MM.1S (cell line): ENCODE data around the gene BSX.

ENCODE experiments used
- DNase-seq: peaks from one replicate; pipeline ENCODE4 v3.0.0-alpha.2; 2015
- H2AFZ ChIP-seq: fragments of 300-600 bp; sonication (generic); 2 replicates; pipeline ENCODE4 v1.6.0; 2016; ENCODE audit warnings: antibody characterized with exemption, low read length
- H3F3A ChIP-seq: fragments of 300-600 bp; sonication (generic); 2 replicates; pipeline ENCODE4 v1.6.1; 2016; ENCODE audit warnings: mild to moderate bottlenecking, antibody characterized with exemption, low read length, moderate library complexity, mixed read lengths; ENCODE audit not compliant: insufficient read depth
- H3K27ac ChIP-seq: fragments of 300-600 bp; sonication (generic); 2 replicates; pipeline ENCODE4 v1.5.1; 2016; ENCODE audit warnings: mild to moderate bottlenecking, low read length
- H3K27me3 ChIP-seq: fragments of 300-600 bp; sonication (generic); replicated peaks from 2 replicates; pipeline ENCODE4 v1.6.0; 2016; ENCODE audit warnings: low read length; ENCODE audit not compliant: insufficient read depth
- H3K36me3 ChIP-seq: fragments of 300-600 bp; sonication (generic); replicated peaks from 2 replicates; pipeline ENCODE4 v1.6.1; 2016; ENCODE audit warnings: mild to moderate bottlenecking, low read length, mixed read lengths; ENCODE audit not compliant: insufficient read depth
- H3K4me1 ChIP-seq: fragments of 300-600 bp; sonication (generic); 2 replicates; pipeline ENCODE4 v1.6.1; 2016; ENCODE audit warnings: low read length, mixed read lengths
- H3K4me2 ChIP-seq: fragments of 300-600 bp; sonication (generic); 2 replicates; pipeline ENCODE4 v1.6.0; 2016; ENCODE audit warnings: low read depth, low read length
- H3K4me3 ChIP-seq: fragments of 300-600 bp; sonication (generic); 2 replicates; pipeline ENCODE4 v1.5.1; 2016; ENCODE audit warnings: low read length, mixed read lengths
- H3K79me2 ChIP-seq: fragments of 300-600 bp; sonication (generic); 2 replicates; pipeline ENCODE4 v1.6.1; 2016; ENCODE audit warnings: mixed run types, low read length, mixed read lengths
- H3K9ac ChIP-seq: fragments of 300-600 bp; sonication (generic); 2 replicates; pipeline ENCODE4 v1.6.1; 2016; ENCODE audit warnings: low read length, mixed read lengths
- H3K9me2 ChIP-seq: fragments of 300-600 bp; sonication (generic); replicated peaks from 2 replicates; pipeline ENCODE4 v1.6.1; 2016; ENCODE audit warnings: mild to moderate bottlenecking, low read length, mixed read lengths; ENCODE audit not compliant: insufficient read depth
- H3K9me3 ChIP-seq: fragments of 300-600 bp; sonication (generic); replicated peaks from 2 replicates; pipeline ENCODE4 v1.6.1; 2016; ENCODE audit warnings: mild to moderate bottlenecking, low read length, mixed read lengths; ENCODE audit not compliant: insufficient read depth
- H4K20me1 ChIP-seq: fragments of 300-600 bp; sonication (generic); 2 replicates; pipeline ENCODE4 v1.6.1; 2016; ENCODE audit warnings: mild to moderate bottlenecking, low read length, moderate library complexity, mixed read lengths; ENCODE audit not compliant: insufficient read depth
- EZH2 ChIP-seq: fragments of 300-600 bp; sonication (generic); optimal IDR thresholded peaks from 2 replicates; pipeline ENCODE3; 2017; ENCODE audit warnings: low read depth, mild to moderate bottlenecking, antibody characterized with exemption, low read length, mixed read lengths
- EZH2phosphoT487 ChIP-seq: fragments of 300-600 bp; sonication (generic); IDR thresholded peaks from 2 replicates; pipeline ENCODE4 v1.6.1; 2018; ENCODE audit warnings: antibody characterized with exemption, low read length
- TF ChIP-seq, protein P1 (sequence below): fragments of 300-600 bp; sonication (generic); IDR thresholded peaks from 2 replicates; pipeline ENCODE4 v1.5.1; 2016; ENCODE audit warnings: antibody characterized with exemption, low read length, mixed read lengths

The BSX gene

DNA sequence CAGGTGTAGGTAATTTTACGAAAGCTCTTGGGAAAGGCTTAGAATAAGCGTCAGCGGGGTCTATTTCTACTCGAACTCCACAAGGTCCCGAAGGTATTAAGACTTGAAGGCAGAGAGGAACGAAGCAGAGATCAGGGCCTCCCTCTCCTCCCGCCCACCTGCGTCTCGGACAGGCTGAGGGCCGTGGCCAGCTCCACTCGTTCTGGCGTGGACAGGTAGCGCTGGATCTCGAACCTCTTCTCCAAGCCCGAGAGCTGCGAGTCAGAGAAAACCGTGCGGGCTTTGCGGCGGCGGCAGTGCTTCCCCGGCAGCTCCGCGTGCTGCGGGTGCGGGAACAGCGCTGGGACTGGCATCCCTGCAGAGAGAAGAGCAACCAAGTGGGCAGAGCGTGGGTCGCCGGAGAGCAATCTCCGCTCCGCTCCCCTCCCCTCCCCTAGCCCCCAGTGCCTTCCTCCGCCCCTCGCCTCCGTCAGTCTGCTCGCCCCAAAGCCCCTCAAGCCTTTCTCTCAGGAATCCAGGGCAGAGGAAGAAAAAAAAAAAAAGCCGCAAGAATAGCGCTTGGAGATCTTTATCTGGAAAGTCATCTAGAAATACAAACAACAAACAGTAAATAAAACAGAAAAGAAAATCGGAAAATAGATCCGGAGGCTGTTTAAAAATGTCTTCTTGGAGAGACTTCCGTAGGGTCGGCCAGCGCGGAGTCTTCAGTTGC is 2.4 kb downstream of the BSX start:
- Histone ChIP-seq H3K27me3 (peaks cover 71% of the 10 kb centered on the region), H3K9me3 (no peaks in the 10 kb centered on the region), H3K4me1 (0 out of 2 replicates have a peak, but pooled peaks cover 3% of the 10 kb centered on the region), H3K9me2 (no peaks in the 10 kb centered on the region), H3K27ac (no peak overlapping the region), H4K20me1 (no peaks in the 10 kb centered on the region), H3K4me3 (no peak overlapping the region), H3K36me3 (no peaks in the 10 kb centered on the region), H2AFZ (no peak overlapping the region), H3K79me2 (no peaks in the 10 kb centered on the region), H3K4me2 (no peak overlapping the region), H3F3A (no peaks in the 10 kb centered on the region), H3K9ac (no peak overlapping the region)
- no peak for TF ChIP-seq EZH2
- TF ChIP-seq EZH2phosphoT487, result no peak
- TF ChIP-seq, protein P1, sequence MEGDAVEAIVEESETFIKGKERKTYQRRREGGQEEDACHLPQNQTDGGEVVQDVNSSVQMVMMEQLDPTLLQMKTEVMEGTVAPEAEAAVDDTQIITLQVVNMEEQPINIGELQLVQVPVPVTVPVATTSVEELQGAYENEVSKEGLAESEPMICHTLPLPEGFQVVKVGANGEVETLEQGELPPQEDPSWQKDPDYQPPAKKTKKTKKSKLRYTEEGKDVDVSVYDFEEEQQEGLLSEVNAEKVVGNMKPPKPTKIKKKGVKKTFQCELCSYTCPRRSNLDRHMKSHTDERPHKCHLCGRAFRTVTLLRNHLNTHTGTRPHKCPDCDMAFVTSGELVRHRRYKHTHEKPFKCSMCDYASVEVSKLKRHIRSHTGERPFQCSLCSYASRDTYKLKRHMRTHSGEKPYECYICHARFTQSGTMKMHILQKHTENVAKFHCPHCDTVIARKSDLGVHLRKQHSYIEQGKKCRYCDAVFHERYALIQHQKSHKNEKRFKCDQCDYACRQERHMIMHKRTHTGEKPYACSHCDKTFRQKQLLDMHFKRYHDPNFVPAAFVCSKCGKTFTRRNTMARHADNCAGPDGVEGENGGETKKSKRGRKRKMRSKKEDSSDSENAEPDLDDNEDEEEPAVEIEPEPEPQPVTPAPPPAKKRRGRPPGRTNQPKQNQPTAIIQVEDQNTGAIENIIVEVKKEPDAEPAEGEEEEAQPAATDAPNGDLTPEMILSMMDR, result no peak
- no peak for DNase-seq

GRCh38 chr11:122978299-122978620 is 3.4 kb downstream of the BSX start:
- no peak for TF ChIP-seq EZH2phosphoT487
- TF ChIP-seq, protein P1, result no peak
- no peak for TF ChIP-seq EZH2
- no peaks in the 10 kb centered on the region for H3K9me3 ChIP-seq
- 0 out of 2 replicates have a peak, but pooled peaks cover 3% of the 10 kb centered on the region for H3K4me1 ChIP-seq
- H3K27ac ChIP-seq, result no peak overlapping the region
- no peaks in the 10 kb centered on the region for H3K79me2 ChIP-seq
- no peaks in the 10 kb centered on the region for H3K36me3 ChIP-seq
- H3K9ac ChIP-seq, result no peak overlapping the region
- H4K20me1 ChIP-seq, result no peaks in the 10 kb centered on the region
- H3K4me3 ChIP-seq, result no peak overlapping the region
- DNase-seq, result no peak
- H3K27me3 ChIP-seq, result peaks cover 65% of the 10 kb centered on the region
- no peaks in the 10 kb centered on the region for H3K9me2 ChIP-seq
- no peak overlapping the region for H3K4me2 ChIP-seq
- H2AFZ ChIP-seq, result no peak overlapping the region
- no peaks in the 10 kb centered on the region for H3F3A ChIP-seq

- Histone ChIP-seq H3K4me3 (no peak overlapping the region), H3K4me1 (0 out of 2 replicates have a peak, but pooled peaks cover 3% of the 10 kb centered on the region), H3K27ac (no peak overlapping the region), H3K9me3 (no peaks in the 10 kb centered on the region), H3K9ac (no peak overlapping the region), H3K9me2 (no peaks in the 10 kb centered on the region), H4K20me1 (no peaks in the 10 kb centered on the region), H3K27me3 (peaks cover 62% of the 10 kb centered on the region), H3K79me2 (no peaks in the 10 kb centered on the region), H3K4me2 (no peak overlapping the region), H2AFZ (no peak overlapping the region), H3K36me3 (no peaks in the 10 kb centered on the region), H3F3A (no peaks in the 10 kb centered on the region)
- DNase-seq, result no peak
- TF ChIP-seq EZH2phosphoT487 (no peak), EZH2 (no peak)
- TF ChIP-seq, protein P1, result no peak
Observed at GRCh38 chr11:122977470-122978298, 4.0 kb downstream of the BSX start.
